Sigmoid colon (tissue), 7 donors: ENCODE data around the gene CCL1. TPM values are rescaled to one million over a fixed set of nuclear protein-coding genes. Genes with fewer than 3 reads are reported as not detected.

ENCODE experiments used
- DNase-seq: peaks from one replicate; pipeline ENCODE4 v3.0.0-alpha.2; 2019
- H3K27ac ChIP-seq, 4 donors: fragments of 200-600 bp; sonication (generic); one replicate each; pipeline ENCODE4 v1.5.1; 2016 to 2019; ENCODE audit warnings: mild to moderate bottlenecking in 1 of 4
- H3K27me3 ChIP-seq, 3 donors: fragments of 200-600 bp; sonication (generic); one replicate each; pipeline ENCODE4 v1.5.1; 2019; ENCODE audit warnings: mild to moderate bottlenecking in 1 of 3
- H3K36me3 ChIP-seq, 4 donors: fragments of 200-600 bp; sonication (generic); one replicate each; pipeline ENCODE4 v1.5.1; 2016 to 2019
- H3K4me1 ChIP-seq, 4 donors: fragments of 200-600 bp; sonication (generic); one replicate each; pipeline ENCODE4 v1.5.1; 2017 to 2019
- H3K4me3 ChIP-seq, 4 donors: fragments of 200-600 bp; sonication (generic); one replicate each; pipeline ENCODE4 v1.5.1; 2017 to 2019; ENCODE audit warnings: mild to moderate bottlenecking in 2 of 4, moderate library complexity in 1 of 4
- H3K9me3 ChIP-seq, 4 donors: fragments of 200-600 bp in 3 of 4; sonication (generic) in 3 of 4; one replicate each; pipeline versions ENCODE4 v1.5.1 to v1.6.1; 2013 to 2019
- EP300 ChIP-seq, 4 donors: sonication (generic); formaldehyde crosslinking; IDR thresholded peaks; one replicate each; pipeline ENCODE4 v1.6.1; 2017; ENCODE audit warnings: antibody characterized with exemption in 4 of 4
- POLR2A ChIP-seq, 2 donors: fragments of 450-650 bp; IDR thresholded peaks; one replicate each; pipeline ENCODE4 v1.6.1; 2016; ENCODE audit warnings: antibody characterized with exemption in 2 of 2, mild to moderate bottlenecking in 2 of 2, moderate library complexity in 2 of 2
- POLR2AphosphoS5 ChIP-seq, 4 donors: sonication (generic); formaldehyde crosslinking; IDR thresholded peaks; one replicate each; pipeline ENCODE4 v1.6.1; 2017; ENCODE audit warnings: antibody characterized with exemption in 4 of 4
- WGBS, 2 donors: extraction: QIAGEN DNeasy Blood & Tissue Kit; methylation state at CpG; one replicate each; pipeline ENCODE4 v1.1.7; 2013; 5-methylcytosine and 5-hydroxymethylcytosine counted together
- intact Hi-C: fragments of 100-400 bp; cut with DNase I; formaldehyde crosslinking; loops from one replicate; pipeline ENCODE4 v1.15.1; 2023
- polyA plus RNA-seq, 3 donors: library from polyadenylated mRNA; stranded (reverse); fragments of 200-250 nt; gene quantifications; one replicate each; pipeline ENCODE4 v1.2.3, GENCODE V29; 2013
- total RNA-seq, 4 donors: library from RNA; depleted of rRNA; stranded (reverse); fragments of >200 nt; gene quantifications; one replicate each; pipeline ENCODE4 v1.1.0, GENCODE V29; 2016
- TF ChIP-seq, protein P1 (sequence below), 4 experiments: fragments of 450-650 bp in 3 of 4; fragments of 200-600 bp in 1 of 4; IDR thresholded peaks; one replicate each; pipeline ENCODE4 v1.5.1; 2016 to 2019; ENCODE audit warnings: antibody characterized with exemption in 4 of 4, mild to moderate bottlenecking in 3 of 4, moderate library complexity in 2 of 4
- donor health status: healthy with polysubstance abuse.
- donor health status: Bipolar disorder and iron deficiency.
- donor health status: healthy.

Gene CCL1
- total and polyA plus RNA-seq, 7 donors: not detected

DNA sequence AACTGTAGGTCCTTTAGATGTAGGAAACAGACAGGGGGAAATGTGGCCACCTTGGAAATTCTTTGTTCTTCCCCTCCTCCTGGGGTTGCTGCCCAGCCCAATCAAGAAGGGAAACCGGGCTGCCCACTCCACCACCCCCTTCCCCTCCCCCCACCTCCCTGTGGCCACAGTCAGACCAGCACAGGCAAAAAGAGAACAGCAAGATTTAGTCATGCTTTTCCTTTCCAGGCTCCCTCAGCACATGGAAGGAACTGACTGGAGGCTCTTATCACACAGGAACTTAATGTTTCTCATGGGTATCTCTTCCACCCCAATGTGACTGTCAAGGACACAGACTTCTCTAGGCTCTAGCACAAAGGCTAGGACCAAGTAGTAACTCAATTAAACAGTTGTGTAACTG is 3.0 kb upstream of the CCL1 start:
- Histone ChIP-seq H3K27ac (no peak overlapping the region), H3K4me3 (no peak overlapping the region), H3K27me3 (peaks cover 0 to 10% (median 0%) of the 10 kb centered on the region in 3 donors), H3K4me1 (peaks cover 0 to 3% (median 1%) of the 10 kb centered on the region in 4 donors), H3K36me3 (no peaks in the 10 kb centered on the region), H3K9me3 (no peaks in the 10 kb centered on the region)
- no peak for DNase-seq
- WGBS, 2 donors: 13 to 19% methylated on average over 1 of the region's 1 CpG
- TF ChIP-seq, protein P1, sequence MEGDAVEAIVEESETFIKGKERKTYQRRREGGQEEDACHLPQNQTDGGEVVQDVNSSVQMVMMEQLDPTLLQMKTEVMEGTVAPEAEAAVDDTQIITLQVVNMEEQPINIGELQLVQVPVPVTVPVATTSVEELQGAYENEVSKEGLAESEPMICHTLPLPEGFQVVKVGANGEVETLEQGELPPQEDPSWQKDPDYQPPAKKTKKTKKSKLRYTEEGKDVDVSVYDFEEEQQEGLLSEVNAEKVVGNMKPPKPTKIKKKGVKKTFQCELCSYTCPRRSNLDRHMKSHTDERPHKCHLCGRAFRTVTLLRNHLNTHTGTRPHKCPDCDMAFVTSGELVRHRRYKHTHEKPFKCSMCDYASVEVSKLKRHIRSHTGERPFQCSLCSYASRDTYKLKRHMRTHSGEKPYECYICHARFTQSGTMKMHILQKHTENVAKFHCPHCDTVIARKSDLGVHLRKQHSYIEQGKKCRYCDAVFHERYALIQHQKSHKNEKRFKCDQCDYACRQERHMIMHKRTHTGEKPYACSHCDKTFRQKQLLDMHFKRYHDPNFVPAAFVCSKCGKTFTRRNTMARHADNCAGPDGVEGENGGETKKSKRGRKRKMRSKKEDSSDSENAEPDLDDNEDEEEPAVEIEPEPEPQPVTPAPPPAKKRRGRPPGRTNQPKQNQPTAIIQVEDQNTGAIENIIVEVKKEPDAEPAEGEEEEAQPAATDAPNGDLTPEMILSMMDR (IDR thresholded peaks at IDR 0.05): no peak
- TF ChIP-seq EP300 (IDR thresholded peaks at IDR 0.05) (no peak), POLR2AphosphoS5 (IDR thresholded peaks at IDR 0.05) (no peak), POLR2A (IDR thresholded peaks at IDR 0.05) (no peak)
- intact Hi-C loops: no loop called here

DNA sequence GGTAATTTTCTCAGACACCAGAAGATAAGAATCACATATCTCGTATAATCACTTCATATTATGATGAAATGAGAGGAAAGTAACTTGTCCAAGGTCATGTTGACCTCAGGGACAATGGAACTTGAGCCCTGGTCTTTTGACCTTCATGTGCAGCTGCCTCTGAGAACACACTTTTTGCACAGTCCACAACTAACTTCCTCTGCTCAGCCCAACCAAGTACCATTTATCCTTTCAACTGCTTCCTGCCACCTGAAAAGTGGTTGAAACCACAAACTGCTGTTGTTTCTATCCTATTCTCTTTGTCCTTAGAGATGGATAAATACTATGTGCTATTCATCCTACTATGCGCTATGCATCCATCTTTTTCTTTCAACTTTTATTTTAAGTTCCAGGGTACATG is 2.3 kb upstream of the CCL1 start:
- intact Hi-C loops: no loop called here
- Histone ChIP-seq H3K9me3 (no peaks in the 10 kb centered on the region), H3K36me3 (no peaks in the 10 kb centered on the region), H3K4me3 (no peak overlapping the region), H3K4me1 (no peaks in the 10 kb centered on the region), H3K27ac (no peak overlapping the region), H3K27me3 (peaks cover 0 to 10% (median 0%) of the 10 kb centered on the region in 3 donors)
- no peak for DNase-seq
- WGBS, 2 donors: 42 to 58% methylated on average over 2 of the region's 2 CpGs
- no peak for TF ChIP-seq POLR2AphosphoS5 (IDR thresholded peaks at IDR 0.05)
- TF ChIP-seq, protein P1 (IDR thresholded peaks at IDR 0.05): no peak
- no peak for TF ChIP-seq POLR2A (IDR thresholded peaks at IDR 0.05)
- no peak for TF ChIP-seq EP300 (IDR thresholded peaks at IDR 0.05)

GRCh38 chr17:34364751-34365150 is 1.7 kb upstream of the CCL1 start:
- no peak for TF ChIP-seq POLR2A (IDR thresholded peaks at IDR 0.05)
- no peak for TF ChIP-seq POLR2AphosphoS5 (IDR thresholded peaks at IDR 0.05)
- TF ChIP-seq EP300 (IDR thresholded peaks at IDR 0.05): no peak
- TF ChIP-seq, protein P1 (IDR thresholded peaks at IDR 0.05): no peak
- no peaks in the 10 kb centered on the region for H3K9me3 ChIP-seq
- H3K4me3 ChIP-seq: no peak overlapping the region
- 55 to 58% methylated on average over 2 of the region's 2 CpGs for WGBS, 2 donors
- intact Hi-C loops: no loop called here
- H3K4me1 ChIP-seq: no peaks in the 10 kb centered on the region
- peaks cover 0 to 10% (median 0%) of the 10 kb centered on the region in 3 donors for H3K27me3 ChIP-seq
- no peaks in the 10 kb centered on the region for H3K36me3 ChIP-seq
- DNase-seq: no peak
- H3K27ac ChIP-seq: no peak overlapping the region

DNA sequence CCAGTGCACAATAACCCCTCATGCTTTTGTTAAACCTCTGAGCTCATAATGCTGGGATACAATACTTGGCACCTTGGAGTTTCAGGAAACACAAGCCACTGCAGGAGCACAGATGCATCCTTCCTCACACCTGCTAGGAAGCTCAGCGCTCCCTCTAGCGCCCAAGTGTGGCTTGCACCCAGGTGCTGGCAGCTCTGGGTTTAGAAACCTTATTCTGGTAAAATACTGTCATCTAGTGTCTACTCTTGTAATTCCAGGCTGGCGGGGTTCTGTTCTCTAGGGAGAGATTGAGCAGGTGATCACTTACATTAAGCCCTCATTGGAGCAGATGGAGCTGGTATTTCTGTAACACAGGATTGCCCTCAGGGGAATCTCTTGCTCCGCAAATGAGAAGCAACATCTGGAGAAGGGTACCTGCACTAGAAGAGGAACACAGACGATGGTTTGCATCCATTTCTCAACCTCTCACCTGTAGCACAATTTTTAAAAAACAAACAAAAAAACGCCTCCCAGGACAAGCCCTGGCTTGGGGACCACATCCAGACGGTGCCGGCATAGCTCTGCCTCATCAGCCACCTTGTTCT is 1.5 kb downstream of the CCL1 start:
- TF ChIP-seq POLR2AphosphoS5 (IDR thresholded peaks at IDR 0.05) (peak in 3 of 4 donors; percentile 21 to 52 (median 45)), EP300 (IDR thresholded peaks at IDR 0.05) (no peak)
- TF ChIP-seq, protein P1 (IDR thresholded peaks at IDR 0.05): peak; percentile 99 to 100 (median 99)
- WGBS, 2 donors: 20 to 27% methylated on average over 8 of the region's 8 CpGs
- no peaks in the 10 kb centered on the region for H3K4me1 ChIP-seq
- H3K27ac ChIP-seq: no peak overlapping the region
- H3K4me3 ChIP-seq: no peak overlapping the region
- no peaks in the 10 kb centered on the region for H3K36me3 ChIP-seq
- DNase-seq: peak; percentile 94
- H3K9me3 ChIP-seq: no peaks in the 10 kb centered on the region
- intact Hi-C loops: loop anchor here (1.0 kb wide), 1 partner anchor 161 kb away; no protein-coding TSS in a partner anchor
- H3K27me3 ChIP-seq: peaks cover 0 to 7% (median 0%) of the 10 kb centered on the region in 3 donors
